ENCODE measurements around the gene NFAM1. TPM values are rescaled to one million over a fixed set of nuclear protein-coding genes. Genes with fewer than 3 reads are reported as not detected.
A peak's percentile ranks its signal among the peaks of the same experiment; 100 is the strongest.

Gene NFAM1
- total RNA-seq, 1 experiment from 2014 or later: 0.18 TPM

GRCh38 chr22:42432818-42433217 is 615 bp upstream of the NFAM1 start:
- Histone ChIP-seq H3K27ac (no peak overlapping the region), H3K4me1 (peaks cover 5% of the 10 kb centered on the region; the same call in 1 of the 2 replicates), H3K9me3 (replicated peaks) (no peaks in the 10 kb centered on the region), H3K36me3 (no peaks in the 10 kb centered on the region), H3K4me3 (no peak overlapping the region), H3K27me3 (peaks cover 53% of the 10 kb centered on the region)
- DNase-seq: no peak

- DNase-seq: peak in 1 of 2 experiments; percentile 36
- H3K4me1 ChIP-seq: peaks cover 5% of the 10 kb centered on the region; the same call in 1 of the 2 replicates
- no peak overlapping the region for H3K4me3 ChIP-seq
- no peaks in the 10 kb centered on the region for H3K9me3 ChIP-seq (replicated peaks)
- no peak overlapping the region for H3K27ac ChIP-seq
- H3K36me3 ChIP-seq: no peaks in the 10 kb centered on the region
- H3K27me3 ChIP-seq: peaks cover 53% of the 10 kb centered on the region
These were observed 693 bp downstream of the NFAM1 start for GRCh38 chr22:42431401-42432019.

GRCh38 chr22:42430528-42431125 is 1.6 kb downstream of the NFAM1 start:
- peaks cover 53% of the 10 kb centered on the region for H3K27me3 ChIP-seq
- no peaks in the 10 kb centered on the region for H3K36me3 ChIP-seq
- H3K27ac ChIP-seq: no peak overlapping the region
- H3K4me1 ChIP-seq: peaks cover 5% of the 10 kb centered on the region; the same call in 1 of the 2 replicates
- no peak overlapping the region for H3K4me3 ChIP-seq
- DNase-seq: no peak
- no peaks in the 10 kb centered on the region for H3K9me3 ChIP-seq (replicated peaks)

- no peaks in the 10 kb centered on the region for H3K9me3 ChIP-seq (replicated peaks)
- no peak overlapping the region for H3K4me3 ChIP-seq
- no peak for DNase-seq
- peaks cover 44% of the 10 kb centered on the region for H3K27me3 ChIP-seq
- H3K27ac ChIP-seq: no peak overlapping the region
- no peaks in the 10 kb centered on the region for H3K36me3 ChIP-seq
- no peaks in the 10 kb centered on the region for H3K4me1 ChIP-seq
These were observed 3.4 kb downstream of the NFAM1 start for GRCh38 chr22:42428760-42429159.

- Histone ChIP-seq H3K9me3 (replicated peaks) (no peaks in the 10 kb centered on the region), H3K36me3 (no peaks in the 10 kb centered on the region), H3K4me1 (no peaks in the 10 kb centered on the region), H3K27me3 (peaks cover 37% of the 10 kb centered on the region), H3K4me3 (no peak overlapping the region), H3K27ac (no peak overlapping the region)
- DNase-seq: no peak
These were observed 4.2 kb downstream of the NFAM1 start for GRCh38 chr22:42428025-42428424.

DNA sequence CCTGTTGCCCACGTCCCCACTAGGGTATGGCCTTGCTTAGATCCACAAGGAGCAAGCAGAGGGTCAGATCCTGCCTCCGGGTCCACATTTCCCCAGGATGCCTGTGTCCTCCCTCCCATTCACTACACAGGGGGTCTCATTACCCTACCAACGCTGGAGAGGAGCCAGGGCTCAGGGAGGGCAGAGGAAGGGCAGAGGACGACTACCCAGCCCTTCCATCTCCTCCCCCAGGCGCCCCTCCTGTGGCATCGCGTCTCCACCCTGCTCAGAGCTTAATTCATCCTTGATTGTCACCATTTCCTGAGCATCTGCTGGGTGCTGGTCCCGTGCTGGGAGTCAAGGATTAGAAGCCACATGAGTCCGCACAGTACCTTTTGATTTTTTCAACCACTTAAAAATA is 5.0 kb downstream of the NFAM1 start:
- Histone ChIP-seq H3K36me3 (no peaks in the 10 kb centered on the region), H3K9me3 (replicated peaks) (no peaks in the 10 kb centered on the region), H3K4me1 (no peaks in the 10 kb centered on the region), H3K27ac (no peak overlapping the region), H3K4me3 (no peak overlapping the region), H3K27me3 (peaks cover 28% of the 10 kb centered on the region)
- DNase-seq: no peak

- Histone ChIP-seq H3K4me1 (no peaks in the 10 kb centered on the region; the same call in 1 of the 2 replicates), H3K27me3 (peaks cover 16% of the 10 kb centered on the region), H3K27ac (no peak overlapping the region), H3K36me3 (no peaks in the 10 kb centered on the region), H3K9me3 (replicated peaks) (no peaks in the 10 kb centered on the region), H3K4me3 (no peak overlapping the region)
- DNase-seq: no peak
These were observed 6.2 kb downstream of the NFAM1 start for GRCh38 chr22:42425989-42426355.

DNA sequence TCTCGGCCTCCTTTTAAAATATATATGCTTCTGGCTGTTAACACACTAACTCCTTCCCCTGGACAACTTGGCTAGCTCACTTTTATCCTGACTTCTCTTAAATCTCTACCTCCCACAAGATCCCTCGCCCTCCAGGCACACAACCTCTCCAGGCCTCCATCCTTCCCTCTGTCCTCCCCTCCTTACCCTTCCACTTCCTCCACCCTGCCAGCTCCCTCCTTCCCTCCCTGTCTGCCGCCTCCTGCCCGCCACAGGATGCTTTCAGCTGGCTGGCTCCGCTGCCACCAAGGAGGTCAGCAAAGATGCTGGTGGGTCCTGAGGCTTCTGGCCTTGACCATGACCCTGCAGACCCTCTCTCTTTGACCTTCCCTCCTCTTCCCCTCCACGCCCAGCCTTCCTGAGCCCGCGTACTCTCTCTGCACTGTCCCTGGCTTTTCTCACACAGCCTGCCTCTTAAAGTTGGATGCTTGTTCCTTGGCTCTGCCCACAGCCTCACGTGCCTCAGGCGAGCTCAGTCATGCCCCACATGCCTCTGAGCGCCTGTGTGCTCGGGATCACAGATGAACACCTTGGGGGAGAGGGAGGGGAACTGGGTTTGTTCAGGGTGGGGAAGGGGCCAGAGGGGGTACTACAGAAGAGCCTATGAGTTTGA is 6.7 kb downstream of the NFAM1 start:
- no peak overlapping the region for H3K4me3 ChIP-seq
- no peaks in the 10 kb centered on the region for H3K36me3 ChIP-seq
- no peaks in the 10 kb centered on the region; the same call in 1 of the 2 replicates for H3K4me1 ChIP-seq
- peaks cover 11% of the 10 kb centered on the region; the same call in 1 of the 2 replicates for H3K27me3 ChIP-seq
- DNase-seq: no peak
- H3K27ac ChIP-seq: no peak overlapping the region
- H3K9me3 ChIP-seq (replicated peaks): no peaks in the 10 kb centered on the region

GRCh38 chr22:42419243-42419881 is 12.8 kb downstream of the NFAM1 start:
- Histone ChIP-seq H3K4me1 (no peaks in the 10 kb centered on the region; the same call in 1 of the 2 replicates), H3K4me3 (no peak overlapping the region), H3K27ac (no peak overlapping the region), H3K27me3 (no peaks in the 10 kb centered on the region), H3K36me3 (no peaks in the 10 kb centered on the region), H3K9me3 (replicated peaks) (no peaks in the 10 kb centered on the region)
- DNase-seq: no peak

GRCh38 chr22:42418811-42419242 is 13.4 kb downstream of the NFAM1 start:
- no peak overlapping the region for H3K4me3 ChIP-seq
- peaks cover 5% of the 10 kb centered on the region; the same call in 1 of the 2 replicates for H3K27me3 ChIP-seq
- no peak overlapping the region for H3K27ac ChIP-seq
- no peaks in the 10 kb centered on the region for H3K9me3 ChIP-seq (replicated peaks)
- DNase-seq: no peak
- no peaks in the 10 kb centered on the region for H3K36me3 ChIP-seq
- no peaks in the 10 kb centered on the region; the same call in 1 of the 2 replicates for H3K4me1 ChIP-seq

DNA sequence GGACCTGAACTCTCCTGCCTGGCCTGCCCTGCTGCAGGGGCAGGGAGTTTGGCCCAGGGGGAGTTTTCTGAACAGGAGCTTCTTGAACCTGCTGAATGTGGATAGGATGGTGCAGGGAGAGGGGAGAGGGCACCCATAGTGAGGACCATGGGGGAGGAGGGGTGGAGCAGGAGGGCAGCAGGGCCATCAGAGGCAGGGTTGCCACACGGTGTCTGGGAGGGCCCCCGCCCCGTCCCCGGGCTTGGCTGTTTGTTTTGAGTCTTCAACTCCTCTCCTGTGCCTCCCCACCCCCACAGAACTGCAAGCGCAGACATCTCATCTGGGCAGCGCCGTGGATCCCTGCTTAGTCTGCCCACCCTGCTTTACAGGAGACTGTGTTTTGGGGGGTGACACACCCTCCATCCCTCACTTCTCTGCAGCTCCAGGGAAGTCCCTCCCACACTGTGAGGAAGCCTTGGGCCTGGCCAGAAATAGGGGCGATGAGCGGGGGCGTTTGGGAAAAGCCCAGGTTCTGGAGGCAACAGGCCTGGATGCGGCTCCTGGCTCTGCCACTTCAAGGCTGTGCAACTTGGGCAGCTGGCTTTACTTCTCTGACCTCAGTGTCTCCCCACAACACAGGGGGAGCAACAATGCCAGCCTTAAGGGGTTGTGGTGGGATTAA is 14.4 kb downstream of the NFAM1 start:
- H3K9me3 ChIP-seq (replicated peaks): no peaks in the 10 kb centered on the region
- H3K36me3 ChIP-seq: no peaks in the 10 kb centered on the region
- H3K27ac ChIP-seq: no peak overlapping the region
- no peak overlapping the region for H3K4me3 ChIP-seq
- H3K27me3 ChIP-seq: peaks cover 8% of the 10 kb centered on the region; the same call in 1 of the 2 replicates
- no peaks in the 10 kb centered on the region; the same call in 1 of the 2 replicates for H3K4me1 ChIP-seq
- DNase-seq: no peak

DNA sequence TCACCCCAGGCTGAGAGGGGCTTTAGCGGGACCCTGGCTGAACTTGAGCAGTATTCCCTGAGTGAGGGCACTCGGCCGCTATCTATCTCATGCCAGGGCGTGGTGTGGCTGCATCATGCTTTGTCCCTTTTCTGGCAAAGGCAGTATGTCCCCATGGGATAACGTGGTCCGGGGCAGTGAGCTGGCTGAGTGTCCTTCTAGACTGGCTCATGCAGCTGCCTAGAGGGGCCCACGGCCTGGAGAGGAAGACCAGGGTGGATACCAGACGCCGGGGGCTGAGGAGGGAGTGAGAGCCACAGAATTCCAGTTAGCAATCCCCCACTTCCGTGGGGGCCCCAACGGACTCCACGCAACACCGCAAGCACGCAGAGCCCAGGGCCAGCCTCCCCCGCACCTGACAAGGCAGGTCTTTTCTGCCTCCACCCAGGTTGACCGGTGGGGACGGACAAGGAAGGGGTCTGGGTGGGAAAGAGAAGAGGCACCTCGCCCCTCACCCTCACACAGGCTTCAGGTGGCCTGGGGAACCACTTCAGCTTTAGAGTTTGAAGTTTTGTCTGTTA is 15.5 kb downstream of the NFAM1 start:
- H3K36me3 ChIP-seq: no peaks in the 10 kb centered on the region
- H3K4me1 ChIP-seq: no peaks in the 10 kb centered on the region; the same call in 1 of the 2 replicates
- H3K9me3 ChIP-seq (replicated peaks): no peaks in the 10 kb centered on the region
- H3K4me3 ChIP-seq: no peak overlapping the region
- DNase-seq: no peak
- H3K27me3 ChIP-seq: peaks cover 8% of the 10 kb centered on the region; the same call in 1 of the 2 replicates
- no peak overlapping the region for H3K27ac ChIP-seq

DNA sequence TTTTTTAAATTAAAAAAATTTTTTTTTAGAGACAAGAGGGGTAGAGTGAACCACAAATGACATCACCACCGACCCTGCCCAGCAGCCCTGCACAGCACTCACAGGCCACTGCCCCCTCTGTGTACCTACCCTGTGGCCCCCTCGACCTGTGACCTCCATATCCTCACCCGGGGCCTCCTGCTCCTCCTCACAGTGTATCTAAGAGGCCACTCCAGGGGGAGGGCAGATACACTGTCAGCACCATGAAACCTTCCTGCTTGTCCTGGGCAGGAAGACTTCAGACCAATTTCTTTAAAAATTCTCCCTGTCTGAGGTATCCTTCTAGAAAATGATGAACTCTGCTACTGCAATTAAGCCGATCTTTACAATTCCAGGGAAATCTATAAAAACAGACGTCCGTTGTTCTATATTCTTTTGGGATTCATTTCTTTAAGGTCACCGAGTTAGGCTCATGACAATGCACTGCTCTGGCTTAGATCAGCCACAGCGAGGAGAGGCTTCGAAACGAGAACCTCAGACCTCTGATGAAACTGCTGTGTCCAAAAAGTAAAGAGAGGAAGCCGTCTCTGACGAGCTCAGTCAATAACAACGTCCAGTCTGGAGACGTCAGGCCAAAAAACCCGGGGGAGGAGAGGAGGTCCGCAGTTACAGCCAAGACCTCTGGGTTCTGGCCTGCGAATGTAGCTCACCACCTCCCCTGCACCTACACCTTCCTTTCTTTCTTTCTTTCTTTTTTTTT is 17.5 kb downstream of the NFAM1 start:
- Histone ChIP-seq H3K4me1 (no peaks in the 10 kb centered on the region; the same call in 1 of the 2 replicates), H3K27ac (no peak overlapping the region), H3K27me3 (peaks cover 8% of the 10 kb centered on the region), H3K9me3 (replicated peaks) (no peaks in the 10 kb centered on the region), H3K36me3 (no peaks in the 10 kb centered on the region), H3K4me3 (no peak overlapping the region)
- DNase-seq: no peak

GRCh38 chr22:42414021-42414420 is 18.2 kb downstream of the NFAM1 start:
- Histone ChIP-seq H3K4me1 (no peaks in the 10 kb centered on the region), H3K27me3 (peaks cover 8% of the 10 kb centered on the region), H3K36me3 (no peaks in the 10 kb centered on the region), H3K4me3 (no peak overlapping the region), H3K27ac (no peak overlapping the region), H3K9me3 (replicated peaks) (no peaks in the 10 kb centered on the region)
- no peak for DNase-seq
